HEK293 (cell line): ENCODE data around the gene CSF1.
"Not testable (repeated sequence)": the region's sequence is repeated elsewhere in the genome, so short reads cannot be mapped to it uniquely, and the experiment has no call there.

Experiments used
- CTCF ChIA-PET: fragments of 350-600 bp; formaldehyde crosslinking; extraction: SDS; loops from one replicate; lab custom pipeline; 2021; ENCODE audit warnings: antibody characterized with exemption; lab: Yijun Ruan, JAX
- POLR2A ChIA-PET: fragments of 300-600 bp; formaldehyde crosslinking; extraction: SDS; loops from one replicate; lab custom pipeline; 2020; ENCODE audit warnings: antibody characterized with exemption, inconsistent platforms; lab: Yijun Ruan, JAX
- H3K27ac ChIP-seq: fragments of 200-500 bp; sonication (Bioruptor generic); 2 replicates; pipeline ENCODE4 v1.5.1; 2014; ENCODE audit warnings: low read depth, low read length, control low read depth, inconsistent platforms; ENCODE audit errors: extremely low read depth
- H3K36me3 ChIP-seq, 2 experiments: fragments of 200-500 bp in 1 of 2; sonication (Bioruptor generic) in 1 of 2; 1 replicate in 1 of 2; 2 replicates in 1 of 2; pipeline ENCODE4 v1.5.1; 2014 to 2017; ENCODE audit warnings: inconsistent platforms in 2 of 2, low read length in 2 of 2; ENCODE audit not compliant: control insufficient read depth in 2 of 2, insufficient read depth in 1 of 2
- H3K4me1 ChIP-seq: fragments of 200-500 bp; sonication (Bioruptor generic); 2 replicates; pipeline ENCODE4 v1.5.1; 2014; ENCODE audit warnings: mild to moderate bottlenecking, low read length, inconsistent platforms; ENCODE audit not compliant: control insufficient read depth, insufficient read depth
- H3K4me3 ChIP-seq: 2 replicates; pipeline ENCODE4 v1.5.1; 2011; ENCODE audit warnings: low read depth, mild to moderate bottlenecking, control low read depth, low read length, moderate library complexity
- H3K9me3 ChIP-seq: fragments of 200-500 bp; sonication (Bioruptor generic); 2 replicates; pipeline ENCODE4 v1.5.1; 2014; ENCODE audit warnings: low read depth, low read length, inconsistent platforms; ENCODE audit not compliant: control insufficient read depth, insufficient read depth
- KLF1 ChIP-seq: fragments of 450-650 bp; formaldehyde crosslinking; IDR thresholded peaks from 2 replicates; pipeline ENCODE4 v1.5.1; 2016; ENCODE audit warnings: missing biosample characterization, missing genetic modification characterization
- SCRT2 ChIP-seq: fragments of 450-650 bp; formaldehyde crosslinking; IDR thresholded peaks from 2 replicates; pipeline ENCODE4 v1.5.1; 2016; ENCODE audit warnings: missing biosample characterization, missing genetic modification characterization
- ZFP37 ChIP-seq: fragments of 450-650 bp; formaldehyde crosslinking; IDR thresholded peaks from 2 replicates; pipeline ENCODE4 v1.5.1; 2016; ENCODE audit warnings: missing biosample characterization, missing genetic modification characterization
- ZIC2 ChIP-seq: fragments of 450-650 bp; formaldehyde crosslinking; IDR thresholded peaks from 2 replicates; pipeline ENCODE4 v1.5.1; 2016; ENCODE audit warnings: missing biosample characterization, missing genetic modification characterization
- ZNF140 ChIP-seq: fragments of 450-650 bp; formaldehyde crosslinking; IDR thresholded peaks from 2 replicates; pipeline ENCODE4 v1.5.1; 2016; ENCODE audit warnings: missing biosample characterization, missing genetic modification characterization
- ZNF202 ChIP-seq: fragments of 450-650 bp; formaldehyde crosslinking; IDR thresholded peaks from 2 replicates; pipeline ENCODE4 v1.5.1; 2016; ENCODE audit warnings: missing biosample characterization, missing genetic modification characterization, borderline replicate concordance
- ZNF266 ChIP-seq: fragments of 450-650 bp; formaldehyde crosslinking; IDR thresholded peaks from 2 replicates; pipeline ENCODE4 v1.5.1; 2016; ENCODE audit warnings: missing biosample characterization, missing genetic modification characterization, low read depth
- ZNF366 ChIP-seq: fragments of 450-650 bp; formaldehyde crosslinking; conservative IDR thresholded peaks from 2 replicates; pipeline ENCODE4 v1.5.1; 2016; ENCODE audit warnings: missing biosample characterization, missing genetic modification characterization
- ZNF37A ChIP-seq: fragments of 450-650 bp; IDR thresholded peaks from 2 replicates; pipeline ENCODE4 v1.5.1; 2018; ENCODE audit warnings: missing biosample characterization, missing genetic modification characterization
- ZNF416 ChIP-seq: fragments of 450-650 bp; formaldehyde crosslinking; IDR thresholded peaks from 2 replicates; pipeline ENCODE4 v1.5.1; 2016; ENCODE audit warnings: missing biosample characterization, missing genetic modification characterization
- ZNF560 ChIP-seq: fragments of 450-650 bp; formaldehyde crosslinking; IDR thresholded peaks from 2 replicates; pipeline ENCODE4 v1.5.1; 2017; ENCODE audit warnings: missing biosample characterization, missing genetic modification characterization, borderline replicate concordance
- ZNF660 ChIP-seq: fragments of 450-650 bp; IDR thresholded peaks from 2 replicates; pipeline ENCODE4 v1.5.1; 2018; ENCODE audit warnings: missing biosample characterization, mild to moderate bottlenecking, missing genetic modification characterization
- ZNF76 ChIP-seq: fragments of 450-650 bp; formaldehyde crosslinking; IDR thresholded peaks from 2 replicates; pipeline ENCODE4; 2016; ENCODE audit warnings: low read depth, missing biosample characterization, missing genetic modification characterization, borderline replicate concordance
- ZNF776 ChIP-seq: fragments of 450-650 bp; formaldehyde crosslinking; IDR thresholded peaks from 2 replicates; pipeline ENCODE4 v1.5.0; 2017; ENCODE audit warnings: missing biosample characterization, missing genetic modification characterization, borderline replicate concordance
- ZNF792 ChIP-seq: fragments of 450-650 bp; formaldehyde crosslinking; IDR thresholded peaks from 2 replicates; pipeline ENCODE4 v1.5.1; 2016; ENCODE audit warnings: missing biosample characterization, missing genetic modification characterization
- TF ChIP-seq, protein P1 (sequence below): fragments of 450-650 bp; formaldehyde crosslinking; IDR thresholded peaks from 2 replicates; pipeline ENCODE4 v1.5.1; 2016; ENCODE audit warnings: missing biosample characterization, missing genetic modification characterization
- TF ChIP-seq, protein P2 (sequence below): fragments of 450-650 bp; formaldehyde crosslinking; IDR thresholded peaks from 2 replicates; pipeline ENCODE4 v1.5.1; 2016; ENCODE audit warnings: missing biosample characterization, missing genetic modification characterization
- TF ChIP-seq, protein P3 (sequence below): fragments of 450-650 bp; formaldehyde crosslinking; IDR thresholded peaks from 2 replicates; pipeline ENCODE4 v1.5.1; 2016; ENCODE audit warnings: missing biosample characterization, missing genetic modification characterization, low read depth
- TF ChIP-seq, protein P4 (sequence below): fragments of 450-650 bp; formaldehyde crosslinking; IDR thresholded peaks from 2 replicates; pipeline ENCODE4 v1.5.1; 2016; ENCODE audit warnings: missing biosample characterization, missing genetic modification characterization
- TF ChIP-seq, protein P5 (sequence below): fragments of 450-650 bp; formaldehyde crosslinking; IDR thresholded peaks from 2 replicates; pipeline ENCODE4 v1.5.1; 2016; ENCODE audit warnings: missing biosample characterization, missing genetic modification characterization
- TF ChIP-seq, protein P6 (sequence below): fragments of 450-650 bp; formaldehyde crosslinking; optimal IDR thresholded peaks from 2 replicates; pipeline ENCODE3; 2016; ENCODE audit warnings: missing biosample characterization, mild to moderate bottlenecking, missing genetic modification characterization

CSF1 gene

DNA sequence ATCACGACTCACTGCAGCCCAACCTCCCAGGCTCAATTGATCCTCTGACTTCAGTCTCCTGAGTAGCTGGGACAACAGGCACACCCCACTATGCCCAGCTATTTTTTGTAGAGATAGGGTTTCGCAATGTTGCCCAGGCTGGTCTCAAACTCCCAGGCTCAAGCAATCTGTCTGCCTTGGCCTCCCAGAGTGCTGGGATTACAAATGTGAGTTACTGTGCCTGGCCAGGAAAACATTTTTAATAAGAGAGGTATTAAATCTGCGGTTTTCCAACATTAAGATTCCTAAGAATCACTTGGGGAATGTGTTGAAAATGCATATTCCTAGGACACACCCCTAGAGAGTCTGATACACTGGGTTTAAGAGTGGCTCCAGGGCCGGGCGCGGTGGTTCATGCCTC is 8.7 kb downstream of the CSF1 start:
- ChIA-PET CTCF (interaction anchor here (1.4 to 8.2 kb wide), 3 partner anchors 39 to 373 kb away, joined by 3 to 61 read pairs (median 4); partner anchors contain the start of gene AHCYL1), POLR2A (no interaction called here)
- Histone ChIP-seq H3K4me1 (no peaks in the 10 kb centered on the region), H3K9me3 (no peaks in the 10 kb centered on the region), H3K27ac (no peak overlapping the region), H3K4me3 (no peak overlapping the region), H3K36me3 (peaks cover 7 to 99% of the 10 kb centered on the region in 2 experiments; a peak in 2 of 3 replicates)
- TF ChIP-seq, protein P1, sequence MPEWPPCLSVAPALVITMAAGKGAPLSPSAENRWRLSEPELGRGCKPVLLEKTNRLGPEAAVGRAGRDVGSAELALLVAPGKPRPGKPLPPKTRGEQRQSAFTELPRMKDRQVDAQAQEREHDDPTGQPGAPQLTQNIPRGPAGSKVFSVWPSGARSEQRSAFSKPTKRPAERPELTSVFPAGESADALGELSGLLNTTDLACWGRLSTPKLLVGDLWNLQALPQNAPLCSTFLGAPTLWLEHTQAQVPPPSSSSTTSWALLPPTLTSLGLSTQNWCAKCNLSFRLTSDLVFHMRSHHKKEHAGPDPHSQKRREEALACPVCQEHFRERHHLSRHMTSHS (tag by site-specific recombination): no peak
- no peak for TF ChIP-seq ZNF560 (tag by site-specific recombination)
- TF ChIP-seq ZNF202: no peak
- TF ChIP-seq ZNF140 (tag by site-specific recombination): no peak
- no peak for TF ChIP-seq ZFP37 (tag by site-specific recombination)
- TF ChIP-seq ZNF37A (tag by site-specific recombination): no peak
- no peak for TF ChIP-seq KLF1 (tag by site-specific recombination)
- no peak for TF ChIP-seq ZNF366 (tag by site-specific recombination)
- no peak for TF ChIP-seq ZNF792 (tag by site-specific recombination)
- TF ChIP-seq, protein P2, sequence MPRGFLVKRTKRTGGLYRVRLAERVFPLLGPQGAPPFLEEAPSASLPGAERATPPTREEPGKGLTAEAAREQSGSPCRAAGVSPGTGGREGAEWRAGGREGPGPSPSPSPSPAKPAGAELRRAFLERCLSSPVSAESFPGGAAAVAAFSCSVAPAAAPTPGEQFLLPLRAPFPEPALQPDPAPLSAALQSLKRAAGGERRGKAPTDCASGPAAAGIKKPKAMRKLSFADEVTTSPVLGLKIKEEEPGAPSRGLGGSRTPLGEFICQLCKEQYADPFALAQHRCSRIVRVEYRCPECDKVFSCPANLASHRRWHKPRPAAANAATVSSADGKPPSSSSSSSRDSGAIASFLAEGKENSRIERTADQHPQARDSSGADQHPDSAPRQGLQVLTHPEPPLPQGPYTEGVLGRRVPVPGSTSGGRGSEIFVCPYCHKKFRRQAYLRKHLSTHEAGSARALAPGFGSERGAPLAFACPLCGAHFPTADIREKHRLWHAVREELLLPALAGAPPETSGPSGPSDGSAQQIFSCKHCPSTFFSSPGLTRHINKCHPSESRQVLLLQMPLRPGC (tag by site-specific recombination): no peak
- TF ChIP-seq ZNF660 (tag by site-specific recombination): no peak
- TF ChIP-seq SCRT2: no peak
- no peak for TF ChIP-seq ZNF76 (tag by site-specific recombination)
- TF ChIP-seq ZNF776 (tag by site-specific recombination): no peak
- TF ChIP-seq, protein P3, sequence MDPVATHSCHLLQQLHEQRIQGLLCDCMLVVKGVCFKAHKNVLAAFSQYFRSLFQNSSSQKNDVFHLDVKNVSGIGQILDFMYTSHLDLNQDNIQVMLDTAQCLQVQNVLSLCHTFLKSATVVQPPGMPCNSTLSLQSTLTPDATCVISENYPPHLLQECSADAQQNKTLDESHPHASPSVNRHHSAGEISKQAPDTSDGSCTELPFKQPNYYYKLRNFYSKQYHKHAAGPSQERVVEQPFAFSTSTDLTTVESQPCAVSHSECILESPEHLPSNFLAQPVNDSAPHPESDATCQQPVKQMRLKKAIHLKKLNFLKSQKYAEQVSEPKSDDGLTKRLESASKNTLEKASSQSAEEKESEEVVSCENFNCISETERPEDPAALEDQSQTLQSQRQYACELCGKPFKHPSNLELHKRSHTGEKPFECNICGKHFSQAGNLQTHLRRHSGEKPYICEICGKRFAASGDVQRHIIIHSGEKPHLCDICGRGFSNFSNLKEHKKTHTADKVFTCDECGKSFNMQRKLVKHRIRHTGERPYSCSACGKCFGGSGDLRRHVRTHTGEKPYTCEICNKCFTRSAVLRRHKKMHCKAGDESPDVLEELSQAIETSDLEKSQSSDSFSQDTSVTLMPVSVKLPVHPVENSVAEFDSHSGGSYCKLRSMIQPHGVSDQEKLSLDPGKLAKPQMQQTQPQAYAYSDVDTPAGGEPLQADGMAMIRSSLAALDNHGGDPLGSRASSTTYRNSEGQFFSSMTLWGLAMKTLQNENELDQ (tag by site-specific recombination): no peak

DNA sequence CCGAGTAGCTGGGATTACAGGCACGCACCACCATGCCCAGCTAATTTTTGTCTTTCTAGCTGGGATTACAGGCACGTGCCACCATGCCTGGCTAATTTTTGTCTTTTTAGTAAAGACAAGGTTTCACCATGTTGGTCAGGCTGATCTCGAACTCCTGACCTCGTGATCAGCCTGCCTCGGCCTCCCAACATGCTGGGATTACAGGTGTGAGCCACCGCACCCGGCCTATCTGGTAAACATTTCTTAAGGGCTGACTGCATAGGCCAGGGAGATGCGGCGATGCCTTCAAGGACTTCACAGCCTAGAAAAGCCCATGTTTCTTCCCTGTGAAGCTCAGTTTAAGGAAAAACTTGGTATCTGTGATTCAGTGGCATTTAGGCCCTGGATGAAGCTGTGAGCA is 9.7 kb downstream of the CSF1 start:
- CTCF ChIA-PET: interaction anchor here (0.6 to 8.2 kb wide), 4 partner anchors 38 to 344 kb away, joined by 3 to 61 read pairs (median 4); partner anchors contain the start of gene AHCYL1

DNA sequence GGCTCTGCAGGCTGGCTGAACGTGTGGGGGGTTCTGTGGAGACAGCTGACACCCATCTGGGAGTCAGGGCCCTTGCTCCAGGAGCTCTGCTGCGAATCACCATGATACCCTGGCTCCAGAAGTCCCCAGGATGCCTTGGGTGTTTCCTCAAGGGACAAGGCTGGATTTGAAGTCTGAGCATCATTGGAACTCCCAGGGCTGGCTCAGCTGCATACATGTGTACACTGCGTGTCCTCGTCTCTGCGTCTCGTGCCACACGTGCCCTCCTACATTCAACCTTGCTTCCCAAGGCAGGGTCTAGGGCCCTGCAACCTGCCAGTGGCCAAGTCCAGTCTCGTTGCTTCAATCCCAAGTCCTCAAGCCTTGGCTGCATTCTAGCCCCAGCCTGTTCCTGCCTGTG is 11.7 kb downstream of the CSF1 start:
- ChIA-PET POLR2A (interaction anchor here (0.6 to 1.3 kb wide), 2 partner anchors 145 to 266 kb away, joined by 3 to 5 read pairs; no protein-coding TSS in a partner anchor), CTCF (interaction anchor here (0.7 to 8.2 kb wide), 9 partner anchors 8 to 146 kb away, joined by 3 to 61 read pairs (median 9); partner anchors contain the start of gene AHCYL1)
- Histone ChIP-seq H3K4me1 (no peaks in the 10 kb centered on the region), H3K36me3 (peaks cover 7 to 97% of the 10 kb centered on the region in 2 experiments; a peak in 2 of 3 replicates), H3K27ac (no peak overlapping the region), H3K9me3 (no peaks in the 10 kb centered on the region), H3K4me3 (no peak overlapping the region)
- TF ChIP-seq ZNF266 (tag by site-specific recombination) (no peak), ZIC2 (no peak), ZNF416 (tag by site-specific recombination) (no peak)
- TF ChIP-seq, protein P4, sequence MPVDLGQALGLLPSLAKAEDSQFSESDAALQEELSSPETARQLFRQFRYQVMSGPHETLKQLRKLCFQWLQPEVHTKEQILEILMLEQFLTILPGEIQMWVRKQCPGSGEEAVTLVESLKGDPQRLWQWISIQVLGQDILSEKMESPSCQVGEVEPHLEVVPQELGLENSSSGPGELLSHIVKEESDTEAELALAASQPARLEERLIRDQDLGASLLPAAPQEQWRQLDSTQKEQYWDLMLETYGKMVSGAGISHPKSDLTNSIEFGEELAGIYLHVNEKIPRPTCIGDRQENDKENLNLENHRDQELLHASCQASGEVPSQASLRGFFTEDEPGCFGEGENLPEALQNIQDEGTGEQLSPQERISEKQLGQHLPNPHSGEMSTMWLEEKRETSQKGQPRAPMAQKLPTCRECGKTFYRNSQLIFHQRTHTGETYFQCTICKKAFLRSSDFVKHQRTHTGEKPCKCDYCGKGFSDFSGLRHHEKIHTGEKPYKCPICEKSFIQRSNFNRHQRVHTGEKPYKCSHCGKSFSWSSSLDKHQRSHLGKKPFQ (tag by site-specific recombination): no peak
- TF ChIP-seq, protein P5, sequence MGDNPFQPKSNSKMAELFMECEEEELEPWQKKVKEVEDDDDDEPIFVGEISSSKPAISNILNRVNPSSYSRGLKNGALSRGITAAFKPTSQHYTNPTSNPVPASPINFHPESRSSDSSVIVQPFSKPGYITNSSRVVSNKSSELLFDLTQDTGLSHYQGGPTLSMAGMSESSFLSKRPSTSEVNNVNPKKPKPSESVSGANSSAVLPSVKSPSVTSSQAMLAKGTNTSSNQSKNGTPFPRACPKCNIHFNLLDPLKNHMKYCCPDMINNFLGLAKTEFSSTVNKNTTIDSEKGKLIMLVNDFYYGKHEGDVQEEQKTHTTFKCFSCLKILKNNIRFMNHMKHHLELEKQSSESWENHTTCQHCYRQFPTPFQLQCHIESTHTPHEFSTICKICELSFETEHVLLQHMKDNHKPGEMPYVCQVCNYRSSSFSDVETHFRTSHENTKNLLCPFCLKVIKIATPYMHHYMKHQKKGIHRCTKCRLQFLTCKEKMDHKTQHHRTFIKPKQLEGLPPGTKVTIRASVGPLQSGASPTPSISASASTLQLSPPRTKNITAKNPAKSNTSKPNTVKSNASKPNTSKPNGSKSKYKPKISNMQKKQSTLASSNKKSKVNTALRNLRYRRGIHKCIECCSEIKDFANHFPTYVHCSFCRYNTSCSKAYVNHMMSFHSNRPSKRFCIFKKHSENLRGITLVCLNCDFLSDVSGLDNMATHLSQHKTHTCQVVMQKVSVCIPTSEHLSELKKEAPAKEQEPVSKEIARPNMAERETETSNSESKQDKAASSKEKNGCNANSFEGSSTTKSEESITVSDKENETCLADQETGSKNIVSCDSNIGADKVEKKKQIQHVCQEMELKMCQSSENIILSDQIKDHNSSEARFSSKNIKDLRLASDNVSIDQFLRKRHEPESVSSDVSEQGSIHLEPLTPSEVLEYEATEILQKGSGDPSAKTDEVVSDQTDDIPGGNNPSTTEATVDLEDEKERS (tag by site-specific recombination): no peak
- TF ChIP-seq, protein P6, sequence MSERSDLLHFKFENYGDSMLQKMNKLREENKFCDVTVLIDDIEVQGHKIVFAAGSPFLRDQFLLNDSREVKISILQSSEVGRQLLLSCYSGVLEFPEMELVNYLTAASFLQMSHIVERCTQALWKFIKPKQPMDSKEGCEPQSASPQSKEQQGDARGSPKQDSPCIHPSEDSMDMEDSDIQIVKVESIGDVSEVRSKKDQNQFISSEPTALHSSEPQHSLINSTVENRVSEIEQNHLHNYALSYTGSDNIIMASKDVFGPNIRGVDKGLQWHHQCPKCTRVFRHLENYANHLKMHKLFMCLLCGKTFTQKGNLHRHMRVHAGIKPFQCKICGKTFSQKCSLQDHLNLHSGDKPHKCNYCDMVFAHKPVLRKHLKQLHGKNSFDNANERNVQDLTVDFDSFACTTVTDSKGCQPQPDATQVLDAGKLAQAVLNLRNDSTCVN: no peak

More for the DNA sequence above, 9.7 kb downstream of the CSF1 start:
- H3K4me1 ChIP-seq, H3K4me3 ChIP-seq, H3K9me3 ChIP-seq, H3K27ac ChIP-seq: not testable (repeated sequence)
- POLR2A ChIA-PET: interaction anchor here (0.6 to 1.0 kb wide), 2 partner anchors 62 to 64 kb away, joined by 4 to 7 read pairs; partner anchors contain the start of gene AHCYL1
- peaks cover 7 to 99% of the 10 kb centered on the region in 2 experiments; a peak in 2 of 3 replicates for H3K36me3 ChIP-seq
